WTC11 (cell line): ENCODE results near the gene SF3B1.

Source experiments
- CBFB ChIP-seq: sonication (generic); formaldehyde crosslinking; IDR thresholded peaks from 2 replicates; pipeline ENCODE4 v1.8.1; 2022; ENCODE audit warnings: mild to moderate bottlenecking, low read depth, missing genetic modification reagents
- GTF2I ChIP-seq: fragments of 250-450 bp; sonication (Bioruptor Pico); conservative IDR thresholded peaks from 2 replicates; pipeline ENCODE4 v1.4.0; 2021; ENCODE audit warnings: mild to moderate bottlenecking
- NR3C1 ChIP-seq: sonication (generic); formaldehyde crosslinking; conservative IDR thresholded peaks from 2 replicates; pipeline ENCODE4 v1.8.1; 2023; ENCODE audit warnings: low read depth, mild to moderate bottlenecking, missing genetic modification reagents
- SMAD3 ChIP-seq: sonication (generic); formaldehyde crosslinking; IDR thresholded peaks from 2 replicates; pipeline ENCODE4 v1.8.0; 2022; ENCODE audit warnings: missing genetic modification reagents, mild to moderate bottlenecking, borderline replicate concordance
- SP1 ChIP-seq: sonication (generic); formaldehyde crosslinking; conservative IDR thresholded peaks from 2 replicates; pipeline ENCODE4 v1.8.1; 2022; ENCODE audit warnings: missing genetic modification reagents
- TF ChIP-seq, protein P1 (sequence below): fragments of 200-600 bp; IDR thresholded peaks from 2 replicates; pipeline ENCODE4 v1.8.0; 2022; ENCODE audit warnings: antibody characterized with exemption
- TF ChIP-seq, protein P2 (sequence below): sonication (generic); formaldehyde crosslinking; IDR thresholded peaks from 2 replicates; pipeline ENCODE4 v1.8.0; 2022; ENCODE audit warnings: mild to moderate bottlenecking, missing genetic modification reagents
- TF ChIP-seq, protein P3 (sequence below): sonication (generic); formaldehyde crosslinking; IDR thresholded peaks from 2 replicates; pipeline ENCODE4 v1.8.0; 2022; ENCODE audit warnings: mild to moderate bottlenecking, missing genetic modification reagents
- TF ChIP-seq, protein P4 (sequence below): sonication (generic); formaldehyde crosslinking; IDR thresholded peaks from 2 replicates; pipeline ENCODE4 v1.8.1; 2022; ENCODE audit warnings: mild to moderate bottlenecking, moderate library complexity, missing genetic modification reagents
- TF ChIP-seq, protein P5 (sequence below): sonication (generic); formaldehyde crosslinking; IDR thresholded peaks from 2 replicates; pipeline ENCODE4 v1.8.1; 2023; ENCODE audit warnings: mild to moderate bottlenecking, missing genetic modification reagents, moderate library complexity

DNA sequence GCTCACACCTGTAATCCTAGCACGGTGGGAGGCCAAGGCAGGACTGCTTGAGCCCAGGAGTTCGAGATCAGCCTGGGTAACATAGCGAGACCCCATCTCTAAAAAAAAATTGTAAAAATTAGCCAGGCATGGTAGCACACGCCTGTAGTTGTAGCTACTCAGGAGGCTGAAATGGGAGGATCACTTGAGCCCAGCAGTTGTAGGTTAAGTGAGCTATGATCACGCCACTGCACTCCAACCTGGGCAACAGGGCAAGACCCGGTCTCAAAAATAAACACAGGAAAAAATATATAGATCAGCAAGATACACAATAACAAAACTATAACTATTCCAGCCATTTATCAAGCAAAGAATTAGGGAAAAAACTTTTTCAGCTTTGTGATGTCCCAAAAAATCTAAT is 3.0 kb downstream of the SF3B1 start:
- TF ChIP-seq, protein P1, sequence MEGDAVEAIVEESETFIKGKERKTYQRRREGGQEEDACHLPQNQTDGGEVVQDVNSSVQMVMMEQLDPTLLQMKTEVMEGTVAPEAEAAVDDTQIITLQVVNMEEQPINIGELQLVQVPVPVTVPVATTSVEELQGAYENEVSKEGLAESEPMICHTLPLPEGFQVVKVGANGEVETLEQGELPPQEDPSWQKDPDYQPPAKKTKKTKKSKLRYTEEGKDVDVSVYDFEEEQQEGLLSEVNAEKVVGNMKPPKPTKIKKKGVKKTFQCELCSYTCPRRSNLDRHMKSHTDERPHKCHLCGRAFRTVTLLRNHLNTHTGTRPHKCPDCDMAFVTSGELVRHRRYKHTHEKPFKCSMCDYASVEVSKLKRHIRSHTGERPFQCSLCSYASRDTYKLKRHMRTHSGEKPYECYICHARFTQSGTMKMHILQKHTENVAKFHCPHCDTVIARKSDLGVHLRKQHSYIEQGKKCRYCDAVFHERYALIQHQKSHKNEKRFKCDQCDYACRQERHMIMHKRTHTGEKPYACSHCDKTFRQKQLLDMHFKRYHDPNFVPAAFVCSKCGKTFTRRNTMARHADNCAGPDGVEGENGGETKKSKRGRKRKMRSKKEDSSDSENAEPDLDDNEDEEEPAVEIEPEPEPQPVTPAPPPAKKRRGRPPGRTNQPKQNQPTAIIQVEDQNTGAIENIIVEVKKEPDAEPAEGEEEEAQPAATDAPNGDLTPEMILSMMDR: no peak
- TF ChIP-seq NR3C1 (CRISPR knock-in tag): no peak
- no peak for TF ChIP-seq SMAD3
- TF ChIP-seq SP1: no peak
- no peak for TF ChIP-seq GTF2I (CRISPR knock-in tag)
- TF ChIP-seq, protein P2, sequence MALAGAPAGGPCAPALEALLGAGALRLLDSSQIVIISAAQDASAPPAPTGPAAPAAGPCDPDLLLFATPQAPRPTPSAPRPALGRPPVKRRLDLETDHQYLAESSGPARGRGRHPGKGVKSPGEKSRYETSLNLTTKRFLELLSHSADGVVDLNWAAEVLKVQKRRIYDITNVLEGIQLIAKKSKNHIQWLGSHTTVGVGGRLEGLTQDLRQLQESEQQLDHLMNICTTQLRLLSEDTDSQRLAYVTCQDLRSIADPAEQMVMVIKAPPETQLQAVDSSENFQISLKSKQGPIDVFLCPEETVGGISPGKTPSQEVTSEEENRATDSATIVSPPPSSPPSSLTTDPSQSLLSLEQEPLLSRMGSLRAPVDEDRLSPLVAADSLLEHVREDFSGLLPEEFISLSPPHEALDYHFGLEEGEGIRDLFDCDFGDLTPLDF: no peak
- TF ChIP-seq, protein P3, sequence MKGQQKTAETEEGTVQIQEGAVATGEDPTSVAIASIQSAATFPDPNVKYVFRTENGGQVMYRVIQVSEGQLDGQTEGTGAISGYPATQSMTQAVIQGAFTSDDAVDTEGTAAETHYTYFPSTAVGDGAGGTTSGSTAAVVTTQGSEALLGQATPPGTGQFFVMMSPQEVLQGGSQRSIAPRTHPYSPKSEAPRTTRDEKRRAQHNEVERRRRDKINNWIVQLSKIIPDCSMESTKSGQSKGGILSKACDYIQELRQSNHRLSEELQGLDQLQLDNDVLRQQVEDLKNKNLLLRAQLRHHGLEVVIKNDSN (CRISPR knock-in tag): no peak
- TF ChIP-seq, protein P4, sequence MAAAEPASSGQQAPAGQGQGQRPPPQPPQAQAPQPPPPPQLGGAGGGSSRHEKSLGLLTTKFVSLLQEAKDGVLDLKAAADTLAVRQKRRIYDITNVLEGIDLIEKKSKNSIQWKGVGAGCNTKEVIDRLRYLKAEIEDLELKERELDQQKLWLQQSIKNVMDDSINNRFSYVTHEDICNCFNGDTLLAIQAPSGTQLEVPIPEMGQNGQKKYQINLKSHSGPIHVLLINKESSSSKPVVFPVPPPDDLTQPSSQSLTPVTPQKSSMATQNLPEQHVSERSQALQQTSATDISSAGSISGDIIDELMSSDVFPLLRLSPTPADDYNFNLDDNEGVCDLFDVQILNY (CRISPR knock-in tag): no peak
- TF ChIP-seq, protein P5, sequence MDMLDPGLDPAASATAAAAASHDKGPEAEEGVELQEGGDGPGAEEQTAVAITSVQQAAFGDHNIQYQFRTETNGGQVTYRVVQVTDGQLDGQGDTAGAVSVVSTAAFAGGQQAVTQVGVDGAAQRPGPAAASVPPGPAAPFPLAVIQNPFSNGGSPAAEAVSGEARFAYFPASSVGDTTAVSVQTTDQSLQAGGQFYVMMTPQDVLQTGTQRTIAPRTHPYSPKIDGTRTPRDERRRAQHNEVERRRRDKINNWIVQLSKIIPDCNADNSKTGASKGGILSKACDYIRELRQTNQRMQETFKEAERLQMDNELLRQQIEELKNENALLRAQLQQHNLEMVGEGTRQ: no peak
- no peak for TF ChIP-seq CBFB (CRISPR knock-in tag)
